Measurements from ENCODE around the gene PCARE. TPM values are rescaled to one million over a fixed set of nuclear protein-coding genes. Genes with fewer than 3 reads are reported as not detected.

Gene PCARE
- total and polyA plus RNA-seq, 4 donors: 0.01 to 0.09 (median 0.04) TPM; not detected in 1

DNA sequence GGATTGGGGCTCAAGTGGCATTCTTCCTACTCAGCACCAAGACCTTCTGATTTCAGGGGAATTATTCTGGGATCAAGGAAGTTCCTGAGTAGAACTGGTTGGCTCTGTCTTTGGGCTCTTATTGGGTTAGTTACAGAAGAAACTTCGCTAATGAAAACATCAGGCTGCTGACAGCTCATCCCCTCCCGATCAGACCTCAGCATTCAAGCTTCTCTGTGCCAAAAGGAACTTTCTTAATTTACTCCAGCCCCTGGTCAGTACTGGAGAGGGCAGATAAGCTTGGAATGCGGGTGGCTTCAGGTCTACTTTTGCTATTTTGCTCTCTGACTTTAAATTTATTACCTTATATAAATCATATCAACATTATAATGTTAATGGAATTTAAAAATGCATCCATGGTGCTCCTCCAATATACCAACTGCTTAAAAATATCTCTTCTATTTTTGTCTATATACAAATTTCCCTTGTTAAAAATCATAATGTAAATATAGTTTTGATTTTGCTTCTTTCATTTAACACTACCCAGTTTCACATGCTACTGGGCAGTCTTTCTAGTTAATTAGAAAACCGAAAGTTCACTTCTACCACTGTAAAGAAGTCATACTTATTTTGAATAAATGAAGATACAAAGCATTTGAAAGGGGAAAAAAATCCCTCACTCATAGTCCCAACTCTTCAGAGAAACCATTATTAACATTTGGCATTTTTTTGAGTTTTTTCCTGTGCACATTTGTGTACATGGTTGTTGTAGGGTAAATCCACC is 34.4 kb downstream of the PCARE start:
- H3K9me3 ChIP-seq (ENCODE audit: control insufficient read depth in 4 of 4, insufficient read depth in 3 of 4, low read length in 3 of 4): no peaks in the 10 kb centered on the region
- no peak for DNase-seq
- ATAC-seq (ENCODE audit: insufficient read depth, low FRiP score): no peak
- 66 to 84% methylated on average over 4 of the region's 4 CpGs for WGBS, 2 donors
- H3K27ac ChIP-seq (ENCODE audit: low read depth in 1 of 2, low read length in 1 of 2): no peak overlapping the region
- TF ChIP-seq, protein P1, sequence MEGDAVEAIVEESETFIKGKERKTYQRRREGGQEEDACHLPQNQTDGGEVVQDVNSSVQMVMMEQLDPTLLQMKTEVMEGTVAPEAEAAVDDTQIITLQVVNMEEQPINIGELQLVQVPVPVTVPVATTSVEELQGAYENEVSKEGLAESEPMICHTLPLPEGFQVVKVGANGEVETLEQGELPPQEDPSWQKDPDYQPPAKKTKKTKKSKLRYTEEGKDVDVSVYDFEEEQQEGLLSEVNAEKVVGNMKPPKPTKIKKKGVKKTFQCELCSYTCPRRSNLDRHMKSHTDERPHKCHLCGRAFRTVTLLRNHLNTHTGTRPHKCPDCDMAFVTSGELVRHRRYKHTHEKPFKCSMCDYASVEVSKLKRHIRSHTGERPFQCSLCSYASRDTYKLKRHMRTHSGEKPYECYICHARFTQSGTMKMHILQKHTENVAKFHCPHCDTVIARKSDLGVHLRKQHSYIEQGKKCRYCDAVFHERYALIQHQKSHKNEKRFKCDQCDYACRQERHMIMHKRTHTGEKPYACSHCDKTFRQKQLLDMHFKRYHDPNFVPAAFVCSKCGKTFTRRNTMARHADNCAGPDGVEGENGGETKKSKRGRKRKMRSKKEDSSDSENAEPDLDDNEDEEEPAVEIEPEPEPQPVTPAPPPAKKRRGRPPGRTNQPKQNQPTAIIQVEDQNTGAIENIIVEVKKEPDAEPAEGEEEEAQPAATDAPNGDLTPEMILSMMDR (IDR thresholded peaks at IDR 0.05; ENCODE audit: control extremely low read depth, extremely low read depth): no peak
- H3K36me3 ChIP-seq (ENCODE audit: control insufficient read depth in 4 of 4, insufficient read depth in 4 of 4, low read length in 4 of 4): no peaks in the 10 kb centered on the region
- peaks cover 0 to 5% (median 0%) of the 10 kb centered on the region in 5 donors for H3K4me1 ChIP-seq (ENCODE audit: control insufficient read depth in 5 of 5, insufficient read depth in 5 of 5, low read length in 5 of 5)
- H3K4me3 ChIP-seq: no peak overlapping the region
- no peak overlapping the region for H3K9ac ChIP-seq (ENCODE audit: insufficient read depth in 1 of 2, low read length in 2 of 2)
- H3K27me3 ChIP-seq (ENCODE audit: control insufficient read depth in 3 of 3, insufficient read depth in 3 of 3, low read length in 2 of 3): no peaks in the 10 kb centered on the region

DNA sequence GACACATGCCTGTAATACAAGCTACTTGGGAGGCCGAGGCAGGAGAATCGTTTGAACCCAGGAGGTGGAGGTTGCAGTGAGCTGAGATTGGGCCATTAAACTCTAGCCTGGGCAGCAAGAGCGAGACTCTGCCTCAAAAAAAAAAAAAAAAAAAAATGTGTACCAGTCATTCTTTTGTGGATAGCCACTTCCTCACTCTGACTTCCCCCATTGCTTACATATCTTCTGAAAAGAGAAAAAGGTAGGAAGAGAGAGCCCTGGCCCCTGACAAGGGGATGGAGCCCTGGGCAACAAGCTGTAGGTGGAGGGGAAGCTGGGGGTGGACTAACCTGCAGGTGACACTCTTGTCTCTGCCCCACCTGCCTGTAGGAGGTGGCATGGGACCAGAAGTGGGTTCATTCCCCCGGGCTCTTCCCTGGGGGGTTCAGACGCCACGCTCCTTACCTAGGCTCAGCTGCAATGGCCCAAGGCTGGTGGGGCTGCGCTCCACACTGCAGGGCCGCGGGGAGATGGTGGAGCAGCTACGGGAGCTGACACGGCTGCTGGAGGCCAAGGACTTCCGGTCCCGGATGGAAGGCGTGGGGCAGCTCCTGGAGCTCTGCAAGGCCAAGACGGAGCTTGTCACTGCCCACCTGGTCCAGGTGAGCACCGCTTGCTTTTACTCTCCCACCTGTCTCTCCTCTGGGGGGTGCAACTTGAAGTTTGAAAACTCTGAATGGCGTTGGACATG is 39.1 kb downstream of the PCARE start:
- 86 to 94% methylated on average over 17 of the region's 17 CpGs for WGBS, 2 donors
- Histone ChIP-seq H3K9ac (ENCODE audit: insufficient read depth in 1 of 2, low read length in 2 of 2) (no peak overlapping the region), H3K36me3 (ENCODE audit: control insufficient read depth in 4 of 4, insufficient read depth in 4 of 4, low read length in 4 of 4) (no peaks in the 10 kb centered on the region), H3K9me3 (ENCODE audit: control insufficient read depth in 4 of 4, insufficient read depth in 3 of 4, low read length in 3 of 4) (no peaks in the 10 kb centered on the region), H3K27me3 (ENCODE audit: control insufficient read depth in 3 of 3, insufficient read depth in 3 of 3, low read length in 2 of 3) (no peaks in the 10 kb centered on the region), H3K4me1 (ENCODE audit: control insufficient read depth in 5 of 5, insufficient read depth in 5 of 5, low read length in 5 of 5) (peaks cover 0 to 5% (median 0%) of the 10 kb centered on the region in 5 donors), H3K4me3 (no peak overlapping the region), H3K27ac (ENCODE audit: low read depth in 1 of 2, low read length in 1 of 2) (no peak overlapping the region)
- ATAC-seq (ENCODE audit: insufficient read depth, low FRiP score) (no peak), DNase-seq (no peak)
- TF ChIP-seq, protein P1 (IDR thresholded peaks at IDR 0.05; ENCODE audit: control extremely low read depth, extremely low read depth): no peak

DNA sequence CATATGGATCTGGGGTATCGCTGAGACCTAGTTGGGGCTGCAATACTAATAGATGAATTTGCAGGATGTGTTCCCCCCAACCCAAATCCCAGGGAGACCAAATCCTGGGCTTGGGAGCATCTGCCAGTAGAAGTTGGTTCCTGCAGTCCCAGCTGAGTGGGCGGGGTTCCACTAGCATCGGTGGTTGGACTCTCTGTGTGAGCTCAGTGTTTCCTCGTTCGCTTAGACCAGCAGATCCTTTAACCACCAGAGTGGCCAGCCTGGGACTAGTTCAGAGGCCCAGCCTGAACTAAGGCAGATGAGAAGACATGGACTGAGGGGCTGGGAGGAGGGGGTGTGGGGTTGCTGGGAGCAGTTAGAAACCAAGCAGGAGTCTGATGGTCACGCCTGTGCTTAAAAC is 40.7 kb downstream of the PCARE start:
- Histone ChIP-seq H3K36me3 (ENCODE audit: control insufficient read depth in 4 of 4, insufficient read depth in 4 of 4, low read length in 4 of 4) (no peaks in the 10 kb centered on the region), H3K9me3 (ENCODE audit: control insufficient read depth in 4 of 4, insufficient read depth in 3 of 4, low read length in 3 of 4) (no peaks in the 10 kb centered on the region), H3K4me3 (no peak overlapping the region), H3K27ac (ENCODE audit: low read depth in 1 of 2, low read length in 1 of 2) (no peak overlapping the region), H3K27me3 (ENCODE audit: control insufficient read depth in 3 of 3, insufficient read depth in 3 of 3, low read length in 2 of 3) (no peaks in the 10 kb centered on the region), H3K9ac (ENCODE audit: insufficient read depth in 1 of 2, low read length in 2 of 2) (no peak overlapping the region), H3K4me1 (ENCODE audit: control insufficient read depth in 5 of 5, insufficient read depth in 5 of 5, low read length in 5 of 5) (peaks cover 0 to 3% (median 0%) of the 10 kb centered on the region in 5 donors)
- WGBS, 2 donors: 76 to 79% methylated on average over 6 of the region's 6 CpGs
- ATAC-seq (ENCODE audit: insufficient read depth, low FRiP score) (no peak), DNase-seq (no peak)
- TF ChIP-seq, protein P1 (IDR thresholded peaks at IDR 0.05; ENCODE audit: control extremely low read depth, extremely low read depth): no peak

Data from lung (tissue), 12 donors.